Measurements from ENCODE around the gene SUMO4. TPM values are rescaled to one million over a fixed set of nuclear protein-coding genes. Genes with fewer than 3 reads are reported as not detected.

SUMO4 gene
- total and polyA plus RNA-seq, 2 of the 8 experiments (the other 6 are each of a cell fraction or from before 2014, with no cell fraction given) = 0.09 to 1.3 TPM

- H4K20me1 ChIP-seq (replicated peaks in 1 of 2; ENCODE audit: control insufficient read depth in 1 of 2, insufficient read depth in 2 of 2, low read length in 2 of 2) = no peaks in the 10 kb centered on the region
- H3K23ac ChIP-seq (ENCODE audit: insufficient read length) = no peak overlapping the region
- H3K79me2 ChIP-seq (ENCODE audit: control insufficient read depth in 1 of 2, insufficient read depth in 2 of 2, low read length in 2 of 2) = no peaks in the 10 kb centered on the region
- no peak overlapping the region for H2AFZ ChIP-seq (ENCODE audit: low read length)
- no peak overlapping the region for H3K4me2 ChIP-seq (ENCODE audit: insufficient read depth in 1 of 2, low read depth in 2 of 2, low read length in 2 of 2)
- no peaks in the 10 kb centered on the region for H3K9me3 ChIP-seq (ENCODE audit: insufficient read depth in 2 of 2, low read depth in 1 of 2, low read length in 1 of 2)
- H2BK120ac ChIP-seq (replicated peaks; ENCODE audit: low read depth, low read length) = no peak overlapping the region
- H4K8ac ChIP-seq (ENCODE audit: extremely low read depth, insufficient read depth, low read length) = no peak overlapping the region
- no peak overlapping the region for H2AK5ac ChIP-seq (ENCODE audit: low read depth, low read length)
- no peak overlapping the region for H3K4ac ChIP-seq (replicated peaks; ENCODE audit: insufficient read length, low read depth, low read length)
- no peak for FAIRE-seq
- H3K9ac ChIP-seq (replicated peaks in 1 of 4; ENCODE audit: extremely low read depth in 1 of 4, low read depth in 3 of 4, low read length in 3 of 4) = no peak overlapping the region
- 0 out of 7 replicates have a peak, but pooled peaks cover 0 to 2% (median 0%) of the 10 kb centered on the region in 4 experiments for H3K4me1 ChIP-seq (replicated peaks in 1 of 4; ENCODE audit: control insufficient read depth in 3 of 4, insufficient read depth in 4 of 4, low read length in 3 of 4)
- H2BK15ac ChIP-seq (ENCODE audit: low read length) = no peak overlapping the region
- no peak overlapping the region for H4K91ac ChIP-seq (replicated peaks; ENCODE audit: insufficient read length, low read length)
- H3K36me3 ChIP-seq (ENCODE audit: control insufficient read depth in 2 of 4, insufficient read depth in 4 of 4, low read length in 3 of 4) = no peaks in the 10 kb centered on the region
- DNase-seq (ENCODE audit: low read depth in 1 of 2, low spot score in 2 of 2) = no peak
- H2BK5ac ChIP-seq (ENCODE audit: low read depth, low read length) = no peak overlapping the region
- no peak overlapping the region for H3K14ac ChIP-seq (ENCODE audit: insufficient read length)
- no peak overlapping the region for H3K27ac ChIP-seq (ENCODE audit: low read depth, low read length)
- H3K56ac ChIP-seq (replicated peaks; ENCODE audit: insufficient read length, low read depth, low read length) = no peak overlapping the region
- H2BK12ac ChIP-seq (ENCODE audit: low read depth, low read length) = no peak overlapping the region
- no peak overlapping the region for H2BK20ac ChIP-seq (ENCODE audit: low read length)
- no peaks in the 10 kb centered on the region for H3K23me2 ChIP-seq (ENCODE audit: low read depth, low read length)
- no peak overlapping the region for H4K5ac ChIP-seq (ENCODE audit: insufficient read length, low read depth, low read length)
- no peak overlapping the region for H3K18ac ChIP-seq (ENCODE audit: extremely low read depth, low read length)
- no peaks in the 10 kb centered on the region for H3K27me3 ChIP-seq (replicated peaks in 1 of 4; ENCODE audit: control insufficient read depth in 3 of 4, extremely low read depth in 1 of 4, insufficient read depth in 3 of 4, low read length in 3 of 4)
- H3K4me3 ChIP-seq (ENCODE audit: extremely low read depth in 1 of 4, insufficient read depth in 2 of 4, low read depth in 3 of 4, low read length in 4 of 4) = no peak overlapping the region
- WGBS, 2 experiments (ENCODE audit: extremely low coverage in 1 of 2, insufficient coverage in 1 of 2, insufficient read length in 1 of 2, insufficient replicate concordance in 2 of 2, low coverage in 1 of 2, low lambda C conversion rate in 2 of 2, missing lambda C conversion rate in 1 of 2) = 89% methylated on average over 1 of the region's 1 CpG; no CpG with 5 or more reads in 1 of the 2 experiments
- POLR2A ChIA-PET (ENCODE audit: partially characterized antibody) = interaction anchor here (1.0 kb wide), 1 partner anchor 22 kb away, joined by 3 read pairs; no protein-coding TSS in a partner anchor
- H3K79me1 ChIP-seq (ENCODE audit: low read depth, low read length) = no peaks in the 10 kb centered on the region
- CTCF ChIA-PET (ENCODE audit: partially characterized antibody) = interaction anchor here (0.7 to 1.6 kb wide), 9 partner anchors 9 to 577 kb away, joined by 3 to 6 read pairs (median 4); no protein-coding TSS in a partner anchor
- no peak for TF ChIP-seq TAF1 (IDR thresholded peaks at IDR 0.05; ENCODE audit: low read depth, low read length)
- TF ChIP-seq ASH2L (IDR thresholded peaks at IDR 0.05; ENCODE audit: low read length) = no peak
- TF ChIP-seq GABPA (IDR thresholded peaks at IDR 0.05; ENCODE audit: borderline replicate concordance, insufficient read depth, low read length) = no peak
- TF ChIP-seq EZH2 (IDR thresholded peaks at IDR 0.05; ENCODE audit: low read depth, low read length, severe bottlenecking) = no peak
- no peak for TF ChIP-seq RXRA (IDR thresholded peaks at IDR 0.05; ENCODE audit: insufficient read depth, low read depth, low read length)
- no peak for TF ChIP-seq MAFK (IDR thresholded peaks at IDR 0.05; ENCODE audit: low read depth, low read length)
- TF ChIP-seq E2F6 (IDR thresholded peaks at IDR 0.05) = no peak
- no peak for TF ChIP-seq CHD2 (IDR thresholded peaks at IDR 0.05; ENCODE audit: low read length)
- TF ChIP-seq RAD21 (IDR thresholded peaks at IDR 0.05 in 1 of 2, conservative IDR thresholded peaks at IDR 0.05 in 1 of 2; ENCODE audit: low read depth in 2 of 2, low read length in 2 of 2) = no peak
- TF ChIP-seq ZNF274 (IDR thresholded peaks at IDR 0.05; ENCODE audit: borderline replicate concordance, extremely low read depth, low read length) = no peak
- no peak for TF ChIP-seq SIRT6 (IDR thresholded peaks at IDR 0.05; ENCODE audit: low read length)
- TF ChIP-seq GTF2F1 (IDR thresholded peaks at IDR 0.05; ENCODE audit: borderline replicate concordance, low read depth, low read length) = no peak
- no peak for TF ChIP-seq TAF7 (optimal IDR thresholded peaks at IDR 0.05; ENCODE audit: borderline replicate concordance, low read depth, low read length)
Measured at GRCh38 chr6:149433881-149434280, 33.8 kb downstream of the SUMO4 start.

Measured in H1 (cell line).